ENCODE results near the gene SUGCT.

DNA sequence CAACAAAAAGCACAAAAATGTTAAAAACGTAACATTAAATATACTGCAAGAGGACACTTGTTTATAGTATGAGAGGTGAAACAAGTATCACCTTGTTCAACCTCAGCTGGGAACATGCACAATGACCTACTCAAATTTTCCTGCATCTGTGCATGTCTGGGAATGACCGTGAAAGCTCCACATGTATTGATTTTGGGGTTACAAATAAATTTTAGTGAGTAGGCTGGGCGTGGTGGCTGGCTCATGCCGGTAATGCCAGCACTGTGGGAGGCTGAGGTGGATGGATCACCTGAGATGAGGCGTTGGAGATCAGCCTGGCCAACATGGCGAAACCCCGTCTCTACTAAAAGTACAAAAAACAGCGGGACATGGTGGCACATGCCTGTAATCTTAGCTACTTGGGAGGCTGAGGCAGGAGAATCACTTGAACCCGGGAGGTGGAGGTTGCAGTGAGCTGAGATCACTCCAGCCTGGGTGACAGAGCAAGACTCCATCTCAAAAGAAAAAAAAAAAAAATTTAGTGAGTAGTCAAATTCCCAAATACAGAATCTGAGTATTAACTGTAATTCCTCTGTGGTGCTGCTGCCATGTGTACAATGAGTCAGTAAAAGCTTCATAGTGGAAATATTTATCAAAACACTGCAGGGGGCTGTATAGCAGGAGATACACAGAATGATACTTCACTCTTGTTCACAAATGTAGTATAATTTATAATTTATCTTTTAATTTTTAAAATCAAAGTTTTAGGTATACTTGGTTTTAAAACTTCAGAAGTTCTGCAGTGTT lies 41.1 kb downstream of the SUGCT start:
- TF ChIP-seq CTCF (IDR thresholded peaks at IDR 0.05) (no peak), POLR2A (IDR thresholded peaks at IDR 0.05) (no peak)
